ENCODE measurements around the gene BTBD19.

- TF ChIP-seq POLR2AphosphoS5 (IDR thresholded peaks at IDR 0.05; ENCODE audit: low read depth, low read length) (no peak), POLR2A (IDR thresholded peaks at IDR 0.05; ENCODE audit: low read depth, low read length) (no peak), TAF1 (IDR thresholded peaks at IDR 0.05; ENCODE audit: borderline replicate concordance, low read depth, low read length) (no peak)
These were observed 23.9 kb downstream of the BTBD19 start for GRCh38 chr1:44832056-44832705.
